Stromal cell of bone marrow (primary cell): ENCODE measurements around the gene RNF7.
"Not testable (repeated sequence)": the region's sequence is repeated elsewhere in the genome, so short reads cannot be mapped to it uniquely, and the experiment has no call there.

ENCODE experiments used
- DNase-seq: peaks from one replicate; pipeline ENCODE4 v3.0.0-alpha.2; 2012; ENCODE audit warnings: low read depth

Gene RNF7

GRCh38 chr3:141735770-141736465, 2.2 kb upstream of the RNF7 start:
- DNase-seq, result no peak

DNA sequence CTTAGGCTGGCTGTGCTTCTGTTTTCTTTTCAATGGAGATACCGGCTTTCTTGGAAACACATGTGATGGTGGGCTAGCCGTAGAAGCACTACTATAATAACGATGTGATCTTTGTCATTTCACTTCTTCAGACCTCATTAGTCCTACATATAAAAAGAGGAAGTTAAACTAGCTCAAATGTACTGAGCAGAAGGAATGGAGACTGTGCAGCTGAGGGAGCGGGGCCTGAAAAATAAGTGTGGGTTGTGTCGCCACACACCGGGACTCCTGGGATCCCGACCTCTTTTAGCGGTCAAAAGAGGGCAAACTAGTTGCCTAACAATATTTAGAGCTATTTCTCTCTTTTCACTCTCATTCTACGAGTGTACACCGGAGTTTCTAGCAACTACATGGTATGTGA, 1.0 kb upstream of the RNF7 start:
- no peak for DNase-seq

GRCh38 chr3:141737678-141738021, 448 bp upstream of the RNF7 start:
- DNase-seq, result no peak

- peak; percentile 37 for DNase-seq
Observed at GRCh38 chr3:141738891-141739363, 829 bp downstream of the RNF7 start.

DNA sequence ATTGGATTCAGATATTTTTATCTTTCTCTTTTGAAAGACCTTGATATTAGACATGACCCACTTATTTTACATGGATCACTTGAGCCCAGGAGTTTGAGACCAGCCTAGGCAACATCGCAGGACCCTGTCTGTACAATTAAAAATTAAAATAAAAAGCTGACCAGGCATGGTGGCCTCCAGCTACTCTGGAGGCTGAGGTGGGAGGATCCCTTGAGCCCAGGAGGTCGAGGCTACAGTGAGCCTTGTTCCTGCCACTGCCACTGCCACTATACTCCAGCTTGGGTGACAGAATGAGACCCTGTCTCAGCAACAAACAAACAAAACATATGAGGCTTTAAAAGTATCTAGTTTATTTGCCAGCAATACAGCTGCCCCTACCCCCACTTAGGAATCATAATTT, 1.6 kb downstream of the RNF7 start:
- no peak for DNase-seq

- no peak for DNase-seq
Observed at GRCh38 chr3:141740349-141740748, 2.3 kb downstream of the RNF7 start.

- no peak for DNase-seq
Observed at GRCh38 chr3:141743305-141743704, 5.2 kb downstream of the RNF7 start.

DNA sequence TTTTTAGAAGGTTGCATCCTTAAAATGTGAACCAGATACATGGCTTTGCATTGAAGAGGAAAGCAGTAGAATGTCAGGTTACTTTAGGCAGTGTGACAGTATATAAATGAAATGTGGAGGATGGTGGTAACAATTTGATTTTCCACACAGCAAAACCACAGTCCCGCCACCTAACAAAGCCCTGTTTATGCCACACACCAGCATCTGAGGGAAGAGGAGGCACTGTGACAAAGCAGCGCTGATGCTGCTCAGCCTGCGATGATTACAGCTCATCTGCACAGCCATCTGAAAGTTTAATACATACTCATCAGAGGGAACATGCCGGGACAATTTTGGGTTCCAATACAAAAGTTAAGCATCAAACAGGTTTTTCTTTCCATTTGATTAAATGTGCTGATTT, 8.9 kb downstream of the RNF7 start:
- DNase-seq, result no peak

DNA sequence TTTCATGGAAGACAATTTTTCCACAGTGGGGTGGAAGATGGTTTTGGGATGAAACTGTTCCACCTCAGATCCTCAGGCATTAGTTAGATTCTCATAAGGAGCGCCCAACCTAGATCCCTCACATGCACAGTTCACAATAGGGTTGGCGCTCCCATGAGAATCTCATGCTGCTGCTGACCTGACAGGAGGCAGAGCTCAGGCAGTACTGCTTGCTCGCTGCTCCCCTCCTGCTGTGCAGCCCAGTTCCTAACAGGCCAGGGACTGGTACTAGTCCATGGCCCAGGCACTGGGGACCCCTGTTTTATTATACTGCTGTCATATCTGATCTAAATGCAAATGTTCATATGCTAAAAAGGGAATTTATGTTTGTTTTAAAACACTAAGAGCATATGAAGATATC, 15.3 kb downstream of the RNF7 start:
- DNase-seq, result no peak

- DNase-seq, result no peak
Observed at GRCh38 chr3:141754032-141754431, 15.9 kb downstream of the RNF7 start.

- not testable (repeated sequence) for DNase-seq
Observed at GRCh38 chr3:141762552-141762951, 24.5 kb downstream of the RNF7 start.

DNA sequence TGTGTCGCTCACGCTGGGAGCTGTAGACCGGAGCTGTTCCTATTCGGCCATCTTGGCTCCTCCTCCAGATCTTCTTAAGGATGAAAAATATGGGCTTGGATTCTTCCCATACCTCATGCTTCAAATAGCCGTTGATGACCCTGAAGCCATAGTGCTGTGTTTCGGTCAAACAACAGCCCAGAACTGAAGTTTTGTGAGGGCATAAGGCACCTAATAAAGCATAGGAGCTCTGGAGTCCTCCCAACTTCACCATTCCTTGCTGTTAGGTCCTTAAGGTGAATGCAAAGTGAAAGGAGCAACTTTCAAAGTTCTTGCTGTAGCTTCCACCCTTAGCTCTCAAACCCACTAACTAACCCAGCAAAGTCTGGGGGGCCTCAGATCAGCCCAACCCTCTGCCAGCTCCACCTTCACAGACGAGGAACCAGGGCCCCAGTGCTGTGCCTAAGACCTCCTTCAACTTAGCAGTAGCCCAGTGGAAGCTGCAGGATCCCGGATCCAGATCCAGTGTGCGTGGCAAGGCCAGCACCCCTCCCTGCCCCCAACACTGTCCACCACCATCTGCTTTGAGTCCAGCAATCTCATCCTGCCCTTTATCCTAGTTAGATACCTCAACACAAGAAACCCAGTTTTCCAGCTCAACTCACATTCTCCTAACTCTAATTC, 25.1 kb downstream of the RNF7 start, which contains the start of gene GRK7:
Gene GRK7 (plus strand): TSS at position 321 of the 663 bp plus-strand sequence. CDS start 14,877 bp downstream, outside the sequence.
- DNase-seq, result no peak

DNA sequence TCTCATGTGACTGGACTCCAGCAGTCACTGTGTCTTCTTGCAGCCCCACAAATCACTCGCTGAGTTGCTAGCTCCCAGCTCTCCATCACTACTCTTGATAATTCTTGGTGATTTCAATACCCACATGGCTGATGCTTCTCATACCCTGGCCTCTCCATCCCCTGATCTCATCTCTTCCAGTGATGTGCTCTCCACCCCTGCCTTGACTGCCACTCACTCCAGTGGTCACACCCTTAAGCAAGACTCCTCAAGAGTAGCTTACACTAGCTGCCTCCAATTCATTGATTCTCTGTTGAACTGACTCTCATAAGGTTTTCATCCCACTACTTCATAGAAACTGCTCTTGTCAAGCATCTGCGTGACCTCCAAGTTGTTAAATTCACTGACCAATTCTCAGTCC, 25.9 kb downstream of the RNF7 start:
- no peak for DNase-seq

DNA sequence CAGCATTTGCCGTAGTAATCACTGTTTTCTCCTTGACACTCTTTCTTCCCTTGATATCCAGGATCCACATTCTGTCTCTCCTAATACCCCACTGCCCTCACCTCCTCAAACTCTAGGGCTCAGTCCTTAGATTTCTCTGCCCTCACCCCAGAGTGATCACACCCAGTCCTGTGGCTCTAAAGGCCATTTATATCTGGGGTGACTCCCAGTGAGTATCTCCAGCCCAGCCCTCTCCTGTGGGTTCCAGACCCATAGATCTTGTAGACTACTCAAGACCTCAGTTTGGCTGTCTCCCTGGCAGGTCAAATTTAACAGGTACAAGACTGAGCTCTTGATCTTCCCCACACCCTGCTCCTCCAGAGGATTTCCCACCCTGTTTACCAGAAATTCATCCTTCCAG, 26.4 kb downstream of the RNF7 start:
- no peak for DNase-seq

DNA sequence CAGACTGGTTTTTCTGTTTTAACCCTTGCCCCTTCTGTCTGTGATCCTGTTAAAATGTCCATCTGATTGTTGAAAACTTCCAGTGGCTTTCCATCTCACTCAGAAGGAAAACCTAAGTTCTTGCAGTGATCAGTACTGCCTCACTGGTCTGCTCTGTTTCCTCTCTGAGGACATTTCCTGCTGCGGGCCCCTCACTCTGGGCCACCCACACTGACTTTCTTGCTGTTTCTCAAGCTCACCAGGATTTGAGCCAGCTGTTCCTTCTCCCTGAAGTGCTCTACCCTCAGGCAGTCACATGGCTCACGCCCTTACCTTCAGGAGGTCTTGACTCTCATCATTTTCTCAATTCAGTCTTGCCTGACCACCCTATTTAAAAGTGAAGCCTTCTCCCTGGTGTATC, 26.9 kb downstream of the RNF7 start:
- DNase-seq, result no peak

GRCh38 chr3:141767066-141767465, 29.0 kb downstream of the RNF7 start:
- DNase-seq, result no peak

GRCh38 chr3:141769221-141769894, 31.3 kb downstream of the RNF7 start:
- peak; percentile 2 for DNase-seq

DNA sequence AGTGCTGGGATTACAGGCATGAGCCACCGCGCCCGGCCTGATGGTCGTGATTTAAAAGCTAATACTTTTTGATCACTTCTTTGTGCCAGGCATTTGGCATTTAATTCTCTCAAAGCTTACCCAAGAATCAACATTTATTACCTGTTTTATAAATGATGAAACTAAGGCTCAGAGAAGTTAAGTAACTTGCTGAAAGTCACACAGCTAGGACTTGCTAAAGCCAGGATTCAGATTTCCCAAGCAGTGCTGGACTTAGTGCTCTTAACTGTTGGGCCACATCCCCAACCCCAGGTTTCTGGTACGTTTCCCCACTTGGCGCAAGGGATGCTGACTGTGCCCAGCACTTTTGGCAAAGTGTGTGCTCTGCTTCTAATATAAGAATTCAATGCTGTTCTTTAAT, 35.6 kb downstream of the RNF7 start:
- DNase-seq, result no peak

GRCh38 chr3:141776376-141776775, 38.3 kb downstream of the RNF7 start:
- no peak for DNase-seq

DNA sequence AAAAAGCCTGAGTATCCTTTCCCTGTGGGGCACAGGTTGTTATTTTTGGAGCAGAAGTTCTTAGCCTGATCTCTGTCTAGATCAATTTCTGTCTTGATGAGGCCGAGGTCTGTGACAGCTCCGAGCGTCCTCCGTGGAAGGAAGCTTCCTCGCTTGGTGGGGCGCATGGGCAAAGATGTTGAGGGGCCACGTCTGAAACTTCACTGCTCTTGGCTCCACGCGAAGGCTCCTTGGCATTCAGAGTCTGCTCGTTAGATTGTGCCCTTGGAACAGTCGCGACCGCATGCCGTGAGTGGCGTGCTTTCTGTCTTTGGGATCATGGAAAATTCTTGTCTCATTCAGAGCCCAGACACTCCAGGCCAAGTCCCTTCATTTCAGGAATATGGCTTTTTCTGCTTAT, 38.8 kb downstream of the RNF7 start:
- DNase-seq, result no peak

DNA sequence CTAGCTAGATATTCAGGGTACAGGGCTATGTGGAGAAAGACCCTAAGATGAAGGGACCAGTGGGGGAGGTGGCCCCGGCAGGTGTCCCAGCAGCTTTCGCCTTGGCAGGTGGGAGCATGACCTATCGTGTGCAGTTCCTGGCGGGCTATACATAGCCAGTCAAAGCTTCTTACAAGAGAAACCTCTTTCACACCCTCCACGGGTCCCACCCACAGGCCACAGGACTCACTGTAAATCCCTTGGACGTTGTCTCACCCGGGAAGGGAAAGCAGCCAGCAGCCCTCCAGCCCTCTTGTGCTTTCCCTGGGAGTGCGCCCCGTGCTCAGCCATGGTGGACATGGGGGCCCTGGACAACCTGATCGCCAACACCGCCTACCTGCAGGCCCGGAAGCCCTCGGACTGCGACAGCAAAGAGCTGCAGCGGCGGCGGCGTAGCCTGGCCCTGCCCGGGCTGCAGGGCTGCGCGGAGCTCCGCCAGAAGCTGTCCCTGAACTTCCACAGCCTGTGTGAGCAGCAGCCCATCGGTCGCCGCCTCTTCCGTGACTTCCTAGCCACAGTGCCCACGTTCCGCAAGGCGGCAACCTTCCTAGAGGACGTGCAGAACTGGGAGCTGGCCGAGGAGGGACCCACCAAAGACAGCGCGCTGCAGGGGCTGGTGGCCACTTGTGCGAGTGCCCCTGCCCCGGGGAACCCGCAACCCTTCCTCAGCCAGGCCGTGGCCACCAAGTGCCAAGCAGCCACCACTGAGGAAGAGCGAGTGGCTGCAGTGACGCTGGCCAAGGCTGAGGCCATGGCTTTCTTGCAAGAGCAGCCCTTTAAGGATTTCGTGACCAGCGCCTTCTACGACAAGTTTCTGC, 40.1 kb downstream of the RNF7 start:
- DNase-seq, result no peak

DNA sequence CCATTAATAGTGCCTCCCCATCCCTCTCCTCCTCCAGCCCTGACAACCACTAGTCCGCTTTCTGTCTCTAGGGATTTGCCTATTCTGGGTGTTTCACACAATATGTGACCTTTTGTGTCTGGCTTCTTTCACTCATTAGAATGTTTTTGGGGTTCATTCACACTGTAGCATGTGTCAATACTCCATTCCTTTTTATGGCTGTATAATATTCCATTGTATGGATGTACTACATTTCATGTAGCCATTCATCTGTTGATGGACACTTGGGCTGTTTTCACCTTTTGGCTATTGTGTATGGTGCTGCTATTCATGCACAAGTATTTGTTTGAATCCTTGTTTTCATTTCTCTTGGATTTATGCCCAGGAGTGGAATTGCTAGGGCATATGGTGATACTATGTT, 41.6 kb downstream of the RNF7 start:
- no peak for DNase-seq
